Sigmoid colon (tissue), 7 donors: Measurements from ENCODE around the gene ATP6V0E1. TPM values are rescaled to one million over a fixed set of nuclear protein-coding genes. Genes with fewer than 3 reads are reported as not detected.

Experiments used
- DNase-seq: peaks from one replicate; pipeline ENCODE4 v3.0.0-alpha.2; 2019
- H3K27ac ChIP-seq, 4 donors: fragments of 200-600 bp; sonication (generic); one replicate each; pipeline ENCODE4 v1.5.1; 2016 to 2019; ENCODE audit warnings: mild to moderate bottlenecking in 1 of 4
- H3K27me3 ChIP-seq, 3 donors: fragments of 200-600 bp; sonication (generic); one replicate each; pipeline ENCODE4 v1.5.1; 2019; ENCODE audit warnings: mild to moderate bottlenecking in 1 of 3
- H3K36me3 ChIP-seq, 4 donors: fragments of 200-600 bp; sonication (generic); one replicate each; pipeline ENCODE4 v1.5.1; 2016 to 2019
- H3K4me1 ChIP-seq, 4 donors: fragments of 200-600 bp; sonication (generic); one replicate each; pipeline ENCODE4 v1.5.1; 2017 to 2019
- H3K4me3 ChIP-seq, 4 donors: fragments of 200-600 bp; sonication (generic); one replicate each; pipeline ENCODE4 v1.5.1; 2017 to 2019; ENCODE audit warnings: mild to moderate bottlenecking in 2 of 4, moderate library complexity in 1 of 4
- H3K9me3 ChIP-seq, 4 donors: fragments of 200-600 bp in 3 of 4; sonication (generic) in 3 of 4; one replicate each; pipeline versions ENCODE4 v1.5.1 to v1.6.1; 2013 to 2019
- EP300 ChIP-seq, 4 donors: sonication (generic); formaldehyde crosslinking; IDR thresholded peaks; one replicate each; pipeline ENCODE4 v1.6.1; 2017; ENCODE audit warnings: antibody characterized with exemption in 4 of 4
- POLR2A ChIP-seq, 2 donors: fragments of 450-650 bp; IDR thresholded peaks; one replicate each; pipeline ENCODE4 v1.6.1; 2016; ENCODE audit warnings: antibody characterized with exemption in 2 of 2, mild to moderate bottlenecking in 2 of 2, moderate library complexity in 2 of 2
- POLR2AphosphoS5 ChIP-seq, 4 donors: sonication (generic); formaldehyde crosslinking; IDR thresholded peaks; one replicate each; pipeline ENCODE4 v1.6.1; 2017; ENCODE audit warnings: antibody characterized with exemption in 4 of 4
- WGBS, 2 donors: extraction: QIAGEN DNeasy Blood & Tissue Kit; methylation state at CpG; one replicate each; pipeline ENCODE4 v1.1.7; 2013; 5-methylcytosine and 5-hydroxymethylcytosine counted together
- intact Hi-C: fragments of 100-400 bp; cut with DNase I; formaldehyde crosslinking; loops from one replicate; pipeline ENCODE4 v1.15.1; 2023
- polyA plus RNA-seq, 3 donors: library from polyadenylated mRNA; stranded (reverse); fragments of 200-250 nt; gene quantifications; one replicate each; pipeline ENCODE4 v1.2.3, GENCODE V29; 2013
- total RNA-seq, 4 donors: library from RNA; depleted of rRNA; stranded (reverse); fragments of >200 nt; gene quantifications; one replicate each; pipeline ENCODE4 v1.1.0, GENCODE V29; 2016
- TF ChIP-seq, protein P1 (sequence below), 4 experiments: fragments of 450-650 bp in 3 of 4; fragments of 200-600 bp in 1 of 4; IDR thresholded peaks; one replicate each; pipeline ENCODE4 v1.5.1; 2016 to 2019; ENCODE audit warnings: antibody characterized with exemption in 4 of 4, mild to moderate bottlenecking in 3 of 4, moderate library complexity in 2 of 4
- donor health status: healthy with polysubstance abuse.
- donor health status: Bipolar disorder and iron deficiency.
- donor health status: healthy.

The ATP6V0E1 gene
- total and polyA plus RNA-seq, 7 donors = 117 to 261 (median 154) TPM

DNA sequence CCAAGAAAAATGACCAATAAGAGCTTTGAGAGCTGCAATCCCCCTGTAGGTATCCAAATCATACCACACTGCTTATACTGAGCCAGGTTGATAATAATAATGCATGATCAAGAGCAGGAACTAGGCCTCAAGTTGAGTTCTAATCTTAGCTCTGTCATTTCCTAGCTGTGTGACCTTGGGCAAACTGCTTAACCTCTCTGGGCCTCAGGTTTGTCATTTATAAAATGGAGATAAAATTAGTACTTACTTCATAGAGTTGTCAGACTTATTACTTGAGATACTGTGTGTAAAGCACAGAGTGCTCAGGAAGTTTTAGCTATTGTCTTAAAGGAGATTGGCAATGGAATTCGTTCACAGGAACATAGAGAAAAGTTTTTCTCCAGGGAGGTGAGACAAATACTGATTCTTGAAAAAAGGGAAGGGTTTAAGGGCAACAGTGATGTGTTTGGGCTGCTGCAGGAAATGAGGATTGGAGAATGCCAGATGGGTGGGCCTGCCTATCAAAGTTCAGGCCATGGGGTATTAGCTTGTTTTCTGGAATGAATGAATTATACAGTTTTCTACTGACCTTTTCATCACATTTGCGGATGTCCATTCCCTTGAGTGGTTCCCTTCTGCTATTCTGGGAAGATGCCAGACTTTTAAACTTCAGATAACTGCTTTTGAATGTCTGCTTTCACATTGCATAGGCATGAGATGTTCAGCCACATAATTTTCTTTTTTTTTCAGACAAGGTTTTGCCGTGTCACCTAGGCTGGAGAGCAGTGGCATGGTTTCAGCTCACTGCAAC is 10.2 kb upstream of the ATP6V0E1 start:
- 60 to 74% methylated on average over 3 of the region's 3 CpGs for WGBS, 2 donors
- TF ChIP-seq POLR2A (IDR thresholded peaks at IDR 0.05) = no peak
- TF ChIP-seq POLR2AphosphoS5 (IDR thresholded peaks at IDR 0.05) = no peak
- TF ChIP-seq, protein P1, sequence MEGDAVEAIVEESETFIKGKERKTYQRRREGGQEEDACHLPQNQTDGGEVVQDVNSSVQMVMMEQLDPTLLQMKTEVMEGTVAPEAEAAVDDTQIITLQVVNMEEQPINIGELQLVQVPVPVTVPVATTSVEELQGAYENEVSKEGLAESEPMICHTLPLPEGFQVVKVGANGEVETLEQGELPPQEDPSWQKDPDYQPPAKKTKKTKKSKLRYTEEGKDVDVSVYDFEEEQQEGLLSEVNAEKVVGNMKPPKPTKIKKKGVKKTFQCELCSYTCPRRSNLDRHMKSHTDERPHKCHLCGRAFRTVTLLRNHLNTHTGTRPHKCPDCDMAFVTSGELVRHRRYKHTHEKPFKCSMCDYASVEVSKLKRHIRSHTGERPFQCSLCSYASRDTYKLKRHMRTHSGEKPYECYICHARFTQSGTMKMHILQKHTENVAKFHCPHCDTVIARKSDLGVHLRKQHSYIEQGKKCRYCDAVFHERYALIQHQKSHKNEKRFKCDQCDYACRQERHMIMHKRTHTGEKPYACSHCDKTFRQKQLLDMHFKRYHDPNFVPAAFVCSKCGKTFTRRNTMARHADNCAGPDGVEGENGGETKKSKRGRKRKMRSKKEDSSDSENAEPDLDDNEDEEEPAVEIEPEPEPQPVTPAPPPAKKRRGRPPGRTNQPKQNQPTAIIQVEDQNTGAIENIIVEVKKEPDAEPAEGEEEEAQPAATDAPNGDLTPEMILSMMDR (IDR thresholded peaks at IDR 0.05) = no peak
- TF ChIP-seq EP300 (IDR thresholded peaks at IDR 0.05) = no peak

DNA sequence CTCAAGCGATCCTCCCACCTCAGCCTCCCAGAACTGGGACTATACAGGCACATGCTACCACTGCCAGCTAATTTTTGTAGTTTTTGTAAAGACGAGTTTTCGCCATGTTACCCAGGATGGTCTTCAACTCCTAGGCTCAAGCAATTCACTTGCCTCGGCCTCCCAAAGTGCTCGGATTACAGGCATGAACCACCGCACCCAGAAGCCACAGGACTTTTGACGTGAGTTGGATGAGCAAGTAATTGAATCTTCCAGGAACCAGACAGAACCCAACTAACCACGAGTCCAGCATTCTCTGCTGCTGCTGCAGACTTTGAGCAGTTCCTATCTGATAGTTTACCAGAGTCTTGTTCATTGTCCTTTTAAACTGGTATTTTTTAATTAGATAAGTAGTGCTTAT is 9.6 kb upstream of the ATP6V0E1 start:
- 89 to 91% methylated on average over 8 of the region's 8 CpGs for WGBS, 2 donors
- Histone ChIP-seq H3K4me1 (no peaks in the 10 kb centered on the region), H3K36me3 (peaks cover 0 to 11% (median 5%) of the 10 kb centered on the region in 4 donors), H3K4me3 (no peak overlapping the region), H3K27me3 (no peaks in the 10 kb centered on the region), H3K27ac (no peak overlapping the region), H3K9me3 (no peaks in the 10 kb centered on the region)
- TF ChIP-seq EP300 (IDR thresholded peaks at IDR 0.05) = no peak
- intact Hi-C loops = no loop called here
- DNase-seq = no peak

More for the DNA sequence above, 10.2 kb upstream of the ATP6V0E1 start:
- Histone ChIP-seq H3K27me3 (no peaks in the 10 kb centered on the region), H3K9me3 (no peaks in the 10 kb centered on the region), H3K27ac (no peak overlapping the region), H3K36me3 (peaks cover 0 to 17% (median 6%) of the 10 kb centered on the region in 4 donors), H3K4me1 (no peaks in the 10 kb centered on the region), H3K4me3 (no peak overlapping the region)
- DNase-seq = no peak
- intact Hi-C loops = no loop called here

DNA sequence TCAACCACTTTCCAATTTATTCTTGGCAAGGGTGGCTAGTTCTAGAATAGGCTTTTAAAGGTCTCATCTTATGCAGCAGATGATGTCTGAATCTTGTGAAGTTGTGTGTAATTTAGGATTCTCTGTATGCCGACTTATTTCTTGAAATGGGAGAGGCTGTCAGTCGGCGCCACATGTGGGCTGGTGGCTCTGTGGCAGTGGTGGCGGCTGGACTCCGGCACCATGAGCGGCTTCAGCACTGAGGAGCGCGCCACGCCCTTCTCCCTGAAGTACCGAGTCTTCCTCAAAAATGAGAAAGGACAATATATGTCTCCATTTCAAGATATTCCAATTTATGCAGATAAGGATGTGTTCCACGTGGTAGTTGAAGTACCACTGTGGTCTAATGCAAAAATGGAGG is 8.3 kb upstream of the ATP6V0E1 start:
- Histone ChIP-seq H3K9me3 (no peaks in the 10 kb centered on the region), H3K27me3 (no peaks in the 10 kb centered on the region), H3K27ac (no peak overlapping the region), H3K4me3 (no peak overlapping the region), H3K4me1 (no peaks in the 10 kb centered on the region), H3K36me3 (no peaks in the 10 kb centered on the region)
- no peak for DNase-seq
- TF ChIP-seq, protein P1 (IDR thresholded peaks at IDR 0.05) = no peak
- TF ChIP-seq EP300 (IDR thresholded peaks at IDR 0.05) (no peak), POLR2A (IDR thresholded peaks at IDR 0.05) (no peak), POLR2AphosphoS5 (IDR thresholded peaks at IDR 0.05) (no peak)
- WGBS, 2 donors = 76 to 90% methylated on average over 11 of the region's 11 CpGs
- intact Hi-C loops = no loop called here

DNA sequence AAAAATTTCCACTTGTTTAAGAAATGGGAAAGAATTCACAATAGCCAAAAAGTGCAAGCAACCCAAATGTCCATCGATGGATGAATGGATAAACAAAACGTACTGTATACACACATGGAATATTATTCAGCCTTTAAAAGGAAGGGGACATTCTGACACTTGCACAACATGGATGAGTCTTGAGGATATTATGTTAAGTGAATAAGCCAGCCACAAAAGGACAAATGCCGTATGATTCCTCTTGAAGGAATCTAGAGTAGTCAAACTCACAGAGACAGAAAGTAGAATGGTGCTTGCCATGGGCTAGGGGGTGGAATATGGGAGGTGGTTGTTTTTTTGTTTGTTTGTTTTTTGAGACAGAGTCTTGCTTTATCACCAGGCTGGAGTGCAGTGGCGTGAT is 3.8 kb upstream of the ATP6V0E1 start:
- Histone ChIP-seq H3K27ac (no peak overlapping the region), H3K27me3 (no peaks in the 10 kb centered on the region), H3K9me3 (no peaks in the 10 kb centered on the region), H3K36me3 (no peaks in the 10 kb centered on the region), H3K4me1 (peaks cover 0 to 12% (median 4%) of the 10 kb centered on the region in 4 donors), H3K4me3 (no peak overlapping the region)
- no peak for DNase-seq
- no peak for TF ChIP-seq POLR2AphosphoS5 (IDR thresholded peaks at IDR 0.05)
- WGBS, 2 donors = 87 to 92% methylated on average over 4 of the region's 4 CpGs
- intact Hi-C loops = loop anchor here (10.0 kb wide), 1 partner anchor 305 kb away; no protein-coding TSS in a partner anchor

DNA sequence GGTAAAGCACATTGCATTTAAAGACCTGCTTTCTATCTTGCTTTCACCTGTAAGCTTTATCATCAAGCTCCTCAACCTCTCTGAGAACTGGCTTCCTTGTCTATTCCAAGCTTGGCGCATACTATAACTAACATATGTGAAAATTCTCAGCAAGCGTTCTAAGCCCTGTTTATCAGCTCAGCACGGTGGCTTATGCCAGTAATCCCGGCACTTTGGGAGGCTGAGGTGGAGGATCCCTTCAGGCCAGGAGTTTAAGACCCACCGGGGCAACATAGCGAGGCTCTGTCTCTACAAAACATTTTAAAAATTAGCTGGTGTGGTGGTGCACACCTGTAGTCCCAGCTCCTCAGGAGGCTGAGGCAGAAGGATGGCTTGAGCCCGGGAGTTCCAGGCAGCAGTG is 1.6 kb upstream of the ATP6V0E1 start:
- intact Hi-C loops = loop anchor here (10.0 kb wide), 1 partner anchor 303 kb away; no protein-coding TSS in a partner anchor
- Histone ChIP-seq H3K36me3 (peaks cover 0 to 9% (median under 1%) of the 10 kb centered on the region in 4 donors), H3K27me3 (no peaks in the 10 kb centered on the region), H3K4me3 (no peak overlapping the region), H3K9me3 (no peaks in the 10 kb centered on the region), H3K27ac (no peak overlapping the region), H3K4me1 (peaks cover 0 to 29% (median 18%) of the 10 kb centered on the region in 4 donors)
- no peak for DNase-seq
- 92% methylated on average over 7 of the region's 7 CpGs for WGBS, 2 donors
- TF ChIP-seq, protein P1 (IDR thresholded peaks at IDR 0.05) = no peak
- no peak for TF ChIP-seq EP300 (IDR thresholded peaks at IDR 0.05)
- TF ChIP-seq POLR2A (IDR thresholded peaks at IDR 0.05) = no peak
- no peak for TF ChIP-seq POLR2AphosphoS5 (IDR thresholded peaks at IDR 0.05)
